Fibroblast of lung (primary cell): ENCODE measurements around the gene CDS1. TPM values are rescaled to one million over a fixed set of nuclear protein-coding genes. Genes with fewer than 3 reads are reported as not detected.

Source experiments
- DNase-seq, 2 donors: peaks; one replicate each; pipeline versions ENCODE4 v3.0.0 to v3.0.0-alpha.2; 2010; ENCODE audit warnings: low read depth in 2 of 2
- H2AFZ ChIP-seq: 2 replicates; pipeline ENCODE4 v1.5.1; 2012; ENCODE audit warnings: low read length, control low read depth, inconsistent platforms
- H3K27ac ChIP-seq: 2 replicates; pipeline ENCODE4 v1.5.1; 2011; ENCODE audit warnings: low read length, control low read depth; ENCODE audit not compliant: insufficient read depth
- H3K27me3 ChIP-seq: 2 replicates; pipeline ENCODE4 v1.5.1; 2011; ENCODE audit warnings: mild to moderate bottlenecking, low read length; ENCODE audit not compliant: control insufficient read depth, insufficient read depth
- H3K36me3 ChIP-seq: 2 replicates; pipeline ENCODE4 v1.5.1; 2011; ENCODE audit warnings: low read length; ENCODE audit not compliant: control insufficient read depth, insufficient read depth
- H3K4me1 ChIP-seq: 2 replicates; pipeline ENCODE4 v1.5.1; 2011; ENCODE audit warnings: low read length; ENCODE audit not compliant: control insufficient read depth, insufficient read depth; ENCODE audit errors: extremely low read depth
- H3K4me2 ChIP-seq: 2 replicates; pipeline ENCODE4 v1.5.1; 2011; ENCODE audit warnings: low read length, control low read depth; ENCODE audit not compliant: insufficient read depth; ENCODE audit errors: extremely low read depth
- H3K4me3 ChIP-seq, 4 experiments: fragments of 200-600 bp in 1 of 4; sonication (generic) in 1 of 4; replicated peaks in 1 of 4; 2 replicates each; pipeline ENCODE4 v1.5.1; 2011 to 2016; ENCODE audit warnings: low read length in 4 of 4, low read depth in 3 of 4, mild to moderate bottlenecking in 3 of 4, control low read depth in 2 of 4, inconsistent platforms in 1 of 4, mixed read lengths in 1 of 4; ENCODE audit not compliant: insufficient read depth in 1 of 4; ENCODE audit errors: control extremely low read depth in 1 of 4
- H3K79me2 ChIP-seq: 2 replicates; pipeline ENCODE4 v1.5.1; 2012; ENCODE audit warnings: mild to moderate bottlenecking, low read length, inconsistent platforms; ENCODE audit not compliant: control insufficient read depth, insufficient read depth
- H3K9ac ChIP-seq: 2 replicates; pipeline ENCODE4 v1.5.1; 2011; ENCODE audit warnings: mild to moderate bottlenecking, low read length, control low read depth; ENCODE audit not compliant: insufficient read depth
- H3K9me3 ChIP-seq: 2 replicates; pipeline ENCODE4 v1.5.1; 2012; ENCODE audit warnings: low read depth, low read length; ENCODE audit not compliant: control insufficient read depth, insufficient read depth
- H4K20me1 ChIP-seq: 2 replicates; pipeline ENCODE4 v1.5.1; 2011; ENCODE audit warnings: low read length; ENCODE audit not compliant: control insufficient read depth, insufficient read depth; ENCODE audit errors: extremely low read depth
- EZH2 ChIP-seq: IDR thresholded peaks from 2 replicates; pipeline ENCODE4 v1.5.1; 2012; ENCODE audit warnings: low read length, control low read depth, mild to moderate bottlenecking; ENCODE audit errors: missing control alignments
- polyA plus RNA-seq, 2 donors: library from polyadenylated mRNA; depleted of rRNA in 1 of 2; stranded (reverse) in 1 of 2; unstranded in 1 of 2; fragments of >200 nt; gene quantifications; 2 replicates each; pipeline ENCODE4 v1.2.1, GENCODE V29; 2011 to 2012; ENCODE audit warnings: missing spikeins in 1 of 2
- total RNA-seq: library from RNA; depleted of rRNA; stranded (reverse); fragments of >200 nt; gene quantifications from 2 replicates; pipeline ENCODE4 v1.2.1, GENCODE V29; 2014
- TF ChIP-seq, protein P1 (sequence below), 2 donors: IDR thresholded peaks in 1 of 2; conservative IDR thresholded peaks in 1 of 2; 1 replicate in 1 of 2; 2 replicates in 1 of 2; pipeline ENCODE4 v1.5.1; 2011 to 2012; ENCODE audit warnings: low read length in 2 of 2, control low read depth in 1 of 2, inconsistent platforms in 1 of 2, low read depth in 1 of 2, mild to moderate bottlenecking in 1 of 2

Gene CDS1
- total and polyA plus RNA-seq, 2 donors (not counting 1 experiment from before 2014, with no cell fraction given): 0.08 to 0.33 TPM

GRCh38 chr4:84699001-84699671, 116.2 kb downstream of the CDS1 start:
- no peak overlapping the region for H2AFZ ChIP-seq
- H3K79me2 ChIP-seq: no peaks in the 10 kb centered on the region
- peaks cover 3% of the 10 kb centered on the region for H3K36me3 ChIP-seq
- no peaks in the 10 kb centered on the region for H3K4me1 ChIP-seq
- TF ChIP-seq, protein P1, sequence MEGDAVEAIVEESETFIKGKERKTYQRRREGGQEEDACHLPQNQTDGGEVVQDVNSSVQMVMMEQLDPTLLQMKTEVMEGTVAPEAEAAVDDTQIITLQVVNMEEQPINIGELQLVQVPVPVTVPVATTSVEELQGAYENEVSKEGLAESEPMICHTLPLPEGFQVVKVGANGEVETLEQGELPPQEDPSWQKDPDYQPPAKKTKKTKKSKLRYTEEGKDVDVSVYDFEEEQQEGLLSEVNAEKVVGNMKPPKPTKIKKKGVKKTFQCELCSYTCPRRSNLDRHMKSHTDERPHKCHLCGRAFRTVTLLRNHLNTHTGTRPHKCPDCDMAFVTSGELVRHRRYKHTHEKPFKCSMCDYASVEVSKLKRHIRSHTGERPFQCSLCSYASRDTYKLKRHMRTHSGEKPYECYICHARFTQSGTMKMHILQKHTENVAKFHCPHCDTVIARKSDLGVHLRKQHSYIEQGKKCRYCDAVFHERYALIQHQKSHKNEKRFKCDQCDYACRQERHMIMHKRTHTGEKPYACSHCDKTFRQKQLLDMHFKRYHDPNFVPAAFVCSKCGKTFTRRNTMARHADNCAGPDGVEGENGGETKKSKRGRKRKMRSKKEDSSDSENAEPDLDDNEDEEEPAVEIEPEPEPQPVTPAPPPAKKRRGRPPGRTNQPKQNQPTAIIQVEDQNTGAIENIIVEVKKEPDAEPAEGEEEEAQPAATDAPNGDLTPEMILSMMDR (conservative IDR thresholded peaks at IDR 0.05 in 1 of 2, IDR thresholded peaks at IDR 0.05 in 1 of 2; ENCODE audit: low read depth in 1 of 2, low read length in 2 of 2): no peak
- no peak for TF ChIP-seq EZH2
- H3K9me3 ChIP-seq: no peaks in the 10 kb centered on the region
- H3K27me3 ChIP-seq: no peaks in the 10 kb centered on the region
- DNase-seq: no peak
- H3K27ac ChIP-seq: no peak overlapping the region
- H4K20me1 ChIP-seq: no peaks in the 10 kb centered on the region
- no peak overlapping the region for H3K4me2 ChIP-seq
- no peak overlapping the region for H3K9ac ChIP-seq
- no peak overlapping the region for H3K4me3 ChIP-seq

Other genes starting within 250 kb of the CDS1 start
- gene NKX6-1, start 83.8 kb upstream of the CDS1 start, total RNA-seq: 0.17 and 0.26 TPM in 2 replicates
- 0.47 and 0.75 TPM in 2 replicates for gene NKX6-1, start 83.8 kb upstream of the CDS1 start, polyA plus RNA-seq